OCI-LY7 (cell line): Measurements from ENCODE around the gene LTB4R.

Source experiments
- CTCF ChIP-seq: fragments of 200-600 bp; sonication (generic); conservative IDR thresholded peaks from 2 replicates; pipeline ENCODE4 v1.5.1; 2014; ENCODE audit warnings: mild to moderate bottlenecking, antibody characterized with exemption, low read length, moderate library complexity, mixed read lengths
- EZH2phosphoT487 ChIP-seq: fragments of 200-600 bp; sonication (generic); IDR thresholded peaks from 2 replicates; pipeline ENCODE4 v1.6.1; 2018; ENCODE audit warnings: low read depth, borderline replicate concordance, mild to moderate bottlenecking, mixed run types, antibody characterized with exemption, low read length, moderate library complexity, mixed read lengths

- TF ChIP-seq CTCF (no peak), EZH2phosphoT487 (no peak)
Measured at GRCh38 chr14:24310265-24310645, 1.0 kb upstream of the LTB4R start.
